H1 (cell line): ENCODE data around the gene GSK3B. TPM values are rescaled to one million over a fixed set of nuclear protein-coding genes. Genes with fewer than 3 reads are reported as not detected.

Experiments
- CTCF ChIA-PET: fragments of 300-600 bp; sonication (Branson Sonifier 250); formaldehyde crosslinking; loops from one replicate; lab custom pipeline; 2021; ENCODE audit not compliant: partially characterized antibody; lab: Charles Lee
- POLR2A ChIA-PET: fragments of 300-600 bp; sonication (Branson Sonifier 250); formaldehyde crosslinking; loops from one replicate; lab custom pipeline; 2021; ENCODE audit warnings: inconsistent platforms; ENCODE audit not compliant: partially characterized antibody; lab: Charles Lee
- DNase-seq, 2 experiments: peaks; one replicate each; pipeline versions ENCODE4 v3.0.0 to v3.0.0-alpha.2; 2010 to 2022; ENCODE audit warnings: low spot score in 2 of 2, low read depth in 1 of 2, mixed read lengths in 1 of 2
- FAIRE-seq: peaks from 2 replicates; lab custom pipeline; 2011; peaks lifted over from hg19 to GRCh38; lab: Jason Lieb, UNC
- H2AFZ ChIP-seq: 2 replicates; pipeline ENCODE4 v1.8.1; 2012; ENCODE audit warnings: low read length, inconsistent platforms
- H2AK5ac ChIP-seq: 2 replicates; pipeline ENCODE4 v1.6.1; 2013; ENCODE audit warnings: low read depth, low read length
- H2BK120ac ChIP-seq: replicated peaks from 2 replicates; pipeline ENCODE3; 2013; ENCODE audit warnings: low read depth, low read length, inconsistent platforms
- H2BK12ac ChIP-seq: 2 replicates; pipeline ENCODE4 v1.6.1; 2013; ENCODE audit warnings: low read depth, low read length
- H2BK15ac ChIP-seq: 2 replicates; pipeline ENCODE4 v1.6.1; 2013; ENCODE audit warnings: low read length
- H2BK20ac ChIP-seq: 2 replicates; pipeline ENCODE4 v1.6.1; 2013; ENCODE audit warnings: low read length
- H2BK5ac ChIP-seq: 2 replicates; pipeline ENCODE4 v1.6.1; 2013; ENCODE audit warnings: low read depth, low read length
- H3K14ac ChIP-seq: 2 replicates; pipeline ENCODE4 v1.6.1; 2013; ENCODE audit warnings: inconsistent platforms; ENCODE audit not compliant: insufficient read length
- H3K18ac ChIP-seq: 2 replicates; pipeline ENCODE4 v1.6.1; 2013; ENCODE audit warnings: low read length; ENCODE audit errors: extremely low read depth
- H3K23ac ChIP-seq: 2 replicates; pipeline ENCODE4 v1.6.1; 2013; ENCODE audit warnings: inconsistent platforms; ENCODE audit not compliant: insufficient read length
- H3K23me2 ChIP-seq: 2 replicates; pipeline ENCODE4 v1.6.1; 2013; ENCODE audit warnings: low read depth, low read length
- H3K27ac ChIP-seq: 2 replicates; pipeline ENCODE4 v1.6.1; 2011; ENCODE audit warnings: low read depth, low read length, inconsistent platforms
- H3K27me3 ChIP-seq, 4 experiments: replicated peaks in 1 of 4; 1 replicate in 1 of 4; 2 replicates in 3 of 4; pipeline versions ENCODE4 v1.6.1 to v1.8.1; 2011 to 2013; ENCODE audit warnings: low read length in 3 of 4, mild to moderate bottlenecking in 3 of 4, inconsistent platforms in 2 of 4, mixed read lengths in 2 of 4, moderate library complexity in 1 of 4; ENCODE audit not compliant: control insufficient read depth in 3 of 4, insufficient read depth in 3 of 4; ENCODE audit errors: extremely low read depth in 1 of 4
- H3K36me3 ChIP-seq, 4 experiments: 2 replicates each; pipeline versions ENCODE4 v1.6.1 to v1.8.1; 2011 to 2013; ENCODE audit warnings: mild to moderate bottlenecking in 4 of 4, low read length in 3 of 4, moderate library complexity in 2 of 4, control low read depth in 1 of 4, inconsistent platforms in 1 of 4; ENCODE audit not compliant: insufficient read depth in 4 of 4, control insufficient read depth in 2 of 4
- H3K4ac ChIP-seq: replicated peaks from 2 replicates; pipeline ENCODE3; 2013; ENCODE audit warnings: low read length, low read depth, mixed read lengths, inconsistent platforms; ENCODE audit not compliant: insufficient read length
- H3K4me1 ChIP-seq, 4 experiments: replicated peaks in 1 of 4; 1 replicate in 1 of 4; 2 replicates in 3 of 4; pipeline versions ENCODE4 v1.6.1 to v1.8.1; 2011 to 2013; ENCODE audit warnings: low read length in 3 of 4, inconsistent platforms in 2 of 4, mixed read lengths in 1 of 4; ENCODE audit not compliant: insufficient read depth in 4 of 4, control insufficient read depth in 3 of 4
- H3K4me2 ChIP-seq, 2 experiments: 2 replicates each; pipeline versions ENCODE4 v1.6.1 to v1.8.1; 2011 to 2013; ENCODE audit warnings: low read depth in 2 of 2, low read length in 2 of 2, control low read depth in 1 of 2, inconsistent platforms in 1 of 2, mild to moderate bottlenecking in 1 of 2; ENCODE audit not compliant: insufficient read depth in 1 of 2
- H3K4me3 ChIP-seq, 4 experiments: fragments of 200-600, 300-600 bp in 1 of 4; sonication (generic), shearing (Covaris generic), sonication (Bioruptor Twin) in 1 of 4; 2 replicates each; pipeline versions ENCODE4 v1.5.1 to v1.8.1; 2011 to 2016; ENCODE audit warnings: low read length in 4 of 4, low read depth in 3 of 4, control low read depth in 2 of 4, inconsistent platforms in 2 of 4, mild to moderate bottlenecking in 2 of 4, mixed read lengths in 1 of 4, moderate library complexity in 1 of 4; ENCODE audit not compliant: insufficient read depth in 2 of 4; ENCODE audit errors: extremely low read depth in 1 of 4
- H3K56ac ChIP-seq: replicated peaks from 2 replicates; pipeline ENCODE3; 2013; ENCODE audit warnings: low read depth, mild to moderate bottlenecking, mixed read lengths, low read length, inconsistent platforms; ENCODE audit not compliant: insufficient read length
- H3K79me1 ChIP-seq: 2 replicates; pipeline ENCODE4 v1.6.1; 2013; ENCODE audit warnings: low read depth, low read length, control low read depth
- H3K79me2 ChIP-seq, 2 experiments: 2 replicates each; pipeline versions ENCODE4 v1.6.1 to v1.8.1; 2012 to 2013; ENCODE audit warnings: low read length in 2 of 2, mild to moderate bottlenecking in 2 of 2, inconsistent platforms in 1 of 2; ENCODE audit not compliant: insufficient read depth in 2 of 2, control insufficient read depth in 1 of 2
- H3K9ac ChIP-seq, 4 experiments: replicated peaks in 1 of 4; 1 replicate in 1 of 4; 2 replicates in 3 of 4; pipeline versions ENCODE4 v1.6.1 to v1.8.1; 2011 to 2013; ENCODE audit warnings: low read depth in 3 of 4, low read length in 3 of 4, control low read depth in 2 of 4, mild to moderate bottlenecking in 2 of 4, moderate library complexity in 2 of 4, inconsistent platforms in 1 of 4; ENCODE audit errors: extremely low read depth in 1 of 4
- H3K9me3 ChIP-seq, 2 experiments: 2 replicates each; pipeline versions ENCODE4 v1.6.1 to v1.8.1; 2012 to 2013; ENCODE audit warnings: mild to moderate bottlenecking in 2 of 2, moderate library complexity in 2 of 2, control low read depth in 1 of 2, inconsistent platforms in 1 of 2, low read depth in 1 of 2, low read length in 1 of 2, mixed read lengths in 1 of 2; ENCODE audit not compliant: insufficient read depth in 2 of 2
- H4K20me1 ChIP-seq, 2 experiments: replicated peaks in 1 of 2; 2 replicates each; pipeline versions ENCODE3 to v1.8.1; 2011 to 2013; ENCODE audit warnings: inconsistent platforms in 2 of 2, low read length in 2 of 2, mild to moderate bottlenecking in 1 of 2; ENCODE audit not compliant: insufficient read depth in 2 of 2, control insufficient read depth in 1 of 2
- H4K5ac ChIP-seq: 2 replicates; pipeline ENCODE4 v1.6.1; 2013; ENCODE audit warnings: low read length, low read depth, mixed read lengths, inconsistent platforms; ENCODE audit not compliant: insufficient read length
- H4K8ac ChIP-seq: 2 replicates; pipeline ENCODE4 v1.8.0; 2013; ENCODE audit warnings: mild to moderate bottlenecking, moderate library complexity, low read length, inconsistent platforms; ENCODE audit not compliant: insufficient read depth; ENCODE audit errors: extremely low read depth
- H4K91ac ChIP-seq: replicated peaks from 2 replicates; pipeline ENCODE3; 2013; ENCODE audit warnings: low read length, mixed read lengths, inconsistent platforms; ENCODE audit not compliant: insufficient read length
- ATF2 ChIP-seq: IDR thresholded peaks from 2 replicates; pipeline ENCODE4 v1.6.1; 2012; ENCODE audit warnings: low read length, inconsistent platforms
- CBX8 ChIP-seq: fragments of 300-800, 300-1000 bp; sonication (generic); IDR thresholded peaks from 2 replicates; pipeline ENCODE4 v1.7.1; 2016; ENCODE audit warnings: low read depth, low read length, borderline replicate concordance
- CHD1 ChIP-seq: IDR thresholded peaks from 2 replicates; pipeline ENCODE4 v1.6.1; 2012; ENCODE audit warnings: low read depth, low read length, improper control_type of control experiment
- CTBP2 ChIP-seq: IDR thresholded peaks from 2 replicates; pipeline ENCODE4 v1.7.0; 2011; ENCODE audit warnings: borderline replicate concordance, mild to moderate bottlenecking, moderate library complexity, mixed read lengths, low read length; ENCODE audit not compliant: insufficient read depth, insufficient read length
- E2F6 ChIP-seq: IDR thresholded peaks from 2 replicates; pipeline ENCODE4 v1.6.1; 2012; ENCODE audit warnings: inconsistent platforms
- POU5F1 ChIP-seq: IDR thresholded peaks from 2 replicates; pipeline ENCODE4 v1.6.1; 2011; ENCODE audit warnings: low read depth, mild to moderate bottlenecking, low read length, moderate library complexity
- RBBP5 ChIP-seq: IDR thresholded peaks from 2 replicates; pipeline ENCODE4 v1.7.1; 2012; ENCODE audit warnings: low read depth, mild to moderate bottlenecking, inconsistent platforms, low read length, moderate library complexity, borderline replicate concordance
- RXRA ChIP-seq: IDR thresholded peaks from 2 replicates; pipeline ENCODE4 v1.6.1; 2011; ENCODE audit warnings: low read depth, mild to moderate bottlenecking, low read length, moderate library complexity; ENCODE audit not compliant: insufficient read depth
- WGBS, 2 experiments: shearing (Covaris generic) in 1 of 2; methylation state at CpG; one replicate each; pipeline versions ENCODE4 v1.1.6 to v1.1.7; 2013 to 2015; ENCODE audit warnings: low lambda C conversion rate in 2 of 2, mixed read lengths in 2 of 2, inconsistent platforms in 1 of 2, low coverage in 1 of 2, missing lambda C conversion rate in 1 of 2; ENCODE audit not compliant: insufficient replicate concordance in 2 of 2, insufficient coverage in 1 of 2, insufficient read length in 1 of 2; ENCODE audit errors: extremely low coverage in 1 of 2, missing lambda C conversion rate in 1 of 2; 5-methylcytosine and 5-hydroxymethylcytosine counted together
- polyA plus RNA-seq, 7 experiments: library from polyadenylated mRNA; depleted of rRNA in 3 of 7; stranded (reverse) in 5 of 7; unstranded in 2 of 7; fragments of >200 nt in 5 of 7; fragments of 200-250 nt in 2 of 7; gene quantifications; 1 replicate in 5 of 7; 2 replicates in 1 of 7; 4 replicates in 1 of 7; pipeline versions ENCODE4 v1.2.1 to v1.2.3, GENCODE V29; 2011 to 2013; ENCODE audit warnings: missing spikeins in 2 of 7, mixed read lengths in 2 of 7
- total RNA-seq: library from RNA; stranded (reverse); fragmentation: NEBNext Ultra II Directional; extraction: Animal tissue kit (Norgen Biotek cat#: 25700); gene quantifications from 2 replicates; pipeline ENCODE4 v1.2.1, GENCODE V29; 2021

The GSK3B gene
- total and polyA plus RNA-seq, 2 of the 8 experiments (the other 6 are each of a cell fraction or from before 2014, with no cell fraction given), result 24.2 to 50.7 TPM

- Histone ChIP-seq H4K5ac (no peak overlapping the region), H3K23me2 (no peaks in the 10 kb centered on the region), H2BK15ac (no peak overlapping the region), H2BK12ac (no peak overlapping the region), H3K9ac (no peak overlapping the region), H3K4me2 (no peak overlapping the region), H3K9me3 (0 out of 4 replicates have a peak, but pooled peaks cover 0 to 2% of the 10 kb centered on the region in 2 experiments), H4K8ac (no peak overlapping the region), H2AK5ac (no peak overlapping the region), H4K91ac (no peak overlapping the region), H3K27me3 (no peaks in the 10 kb centered on the region), H3K27ac (no peak overlapping the region), H3K36me3 (no peaks in the 10 kb centered on the region), H3K4me3 (no peak overlapping the region), H2BK5ac (no peak overlapping the region), H3K23ac (no peak overlapping the region), H2BK20ac (no peak overlapping the region), H3K14ac (no peak overlapping the region), H4K20me1 (no peaks in the 10 kb centered on the region), H3K79me2 (no peaks in the 10 kb centered on the region), H2AFZ (no peak overlapping the region), H2BK120ac (no peak overlapping the region), H3K4me1 (no peaks in the 10 kb centered on the region), H3K18ac (no peak overlapping the region), H3K56ac (no peak overlapping the region), H3K79me1 (no peaks in the 10 kb centered on the region), H3K4ac (no peak overlapping the region)
- DNase-seq (no peak), FAIRE-seq (no peak)
- ChIA-PET POLR2A (interaction anchor here (1.0 to 2.8 kb wide), 2 partner anchors 12 to 124 kb away, joined by 3 to 8 read pairs; no protein-coding TSS in a partner anchor), CTCF (interaction anchor here (0.9 to 1.0 kb wide), 2 partner anchors 9 to 31 kb away, joined by 3 to 4 read pairs; no protein-coding TSS in a partner anchor)
- 79% methylated on average over 8 of the region's 8 CpGs; no CpG with 5 or more reads in 1 of the 2 experiments for WGBS, 2 experiments
- TF ChIP-seq RBBP5, result no peak
- TF ChIP-seq E2F6, result no peak
- no peak for TF ChIP-seq CBX8
- no peak for TF ChIP-seq POU5F1
- TF ChIP-seq RXRA, result no peak
- no peak for TF ChIP-seq CHD1
- no peak for TF ChIP-seq CTBP2
- no peak for TF ChIP-seq ATF2
These were observed 19.2 kb upstream of the GSK3B start for GRCh38 chr3:120113128-120114116.
